Muscle of leg (tissue), 11 donors: ENCODE measurements around the gene ANKRD35. TPM values are rescaled to one million over a fixed set of nuclear protein-coding genes. Genes with fewer than 3 reads are reported as not detected.
A peak's percentile ranks its signal among the peaks of the same experiment; 100 is the strongest.

Experiments used
- DNase-seq: peaks from one replicate; pipeline ENCODE4 v3.0.0; 2013
- H3K27ac ChIP-seq: one replicate; pipeline ENCODE4 v1.5.1; 2013; ENCODE audit warnings: mild to moderate bottlenecking, low read length, control low read depth
- H3K27me3 ChIP-seq: one replicate; pipeline ENCODE4 v1.6.1; 2013; ENCODE audit warnings: low read length; ENCODE audit not compliant: control insufficient read depth, insufficient read depth
- H3K36me3 ChIP-seq: one replicate; pipeline ENCODE4 v1.6.1; 2013; ENCODE audit warnings: low read length; ENCODE audit not compliant: control insufficient read depth, insufficient read depth
- H3K4me1 ChIP-seq: one replicate; pipeline ENCODE4 v1.6.1; 2013; ENCODE audit warnings: low read length; ENCODE audit not compliant: control insufficient read depth, insufficient read depth
- H3K4me3 ChIP-seq: one replicate; pipeline ENCODE4 v1.5.1; 2013; ENCODE audit warnings: low read length, control low read depth
- H3K9me3 ChIP-seq: replicated peaks from 2 replicates; pipeline ENCODE4 v1.6.1; 2013; ENCODE audit warnings: low read depth, low read length; ENCODE audit not compliant: control insufficient read depth
- WGBS: methylation state at CpG from one replicate; pipeline ENCODE4 v1.1.5; 2013; ENCODE audit warnings: missing lambda C conversion rate; ENCODE audit not compliant: insufficient coverage; 5-methylcytosine and 5-hydroxymethylcytosine counted together
- polyA plus RNA-seq, 8 donors: library from polyadenylated mRNA; unstranded; fragments of 120-200 nt; gene quantifications; one replicate each; pipeline versions ENCODE4 v1.2.1 to v1.2.3, GENCODE V29; 2013; ENCODE audit warnings: inconsistent platforms in 1 of 8, low replicate concordance in 1 of 8; ENCODE audit not compliant: insufficient read length in 8 of 8, insufficient read depth in 1 of 8
- total RNA-seq: library from RNA; stranded (reverse); fragments of 120-200 nt; gene quantifications from one replicate; pipeline ENCODE4 v1.2.4, GENCODE V29; 2013

Gene ANKRD35
- total and polyA plus RNA-seq, 9 donors, result 2.2 to 4.8 (median 3.0) TPM

- Histone ChIP-seq H3K4me3 (peak within 1 kb of the TSS; percentile 71), H3K4me1 (peaks cover 19% of the 10 kb centered on the region), H3K36me3 (peaks cover 21% of the 10 kb centered on the region), H3K9me3 (no peaks in the 10 kb centered on the region), H3K27ac (peak within 1 kb of the TSS; percentile 95), H3K27me3 (no peaks in the 10 kb centered on the region)
- DNase-seq, result peak; percentile 96
- WGBS, result under 1% methylated on average over 43 of the region's 51 CpGs
Observed at GRCh38 chr1:145918144-145918991, 32.7 kb upstream of the ANKRD35 start, which contains the start of gene PEX11B. Gene PEX11B, minus strand, starts transcription at chr1:145918717. Its CDS starts 29 bp downstream, at chr1:145918688.

GRCh38 chr1:145917595-145917994 is 31.9 kb upstream of the ANKRD35 start:
- Histone ChIP-seq H3K27me3 (no peaks in the 10 kb centered on the region), H3K36me3 (peaks cover 16% of the 10 kb centered on the region), H3K4me3 (peak overlapping the region; percentile 71), H3K9me3 (no peaks in the 10 kb centered on the region), H3K4me1 (peaks cover 19% of the 10 kb centered on the region), H3K27ac (no peak overlapping the region)
- DNase-seq, result no peak
- WGBS, result 64% methylated on average over 2 of the region's 5 CpGs

GRCh38 chr1:145916745-145917144 is 31.1 kb upstream of the ANKRD35 start:
- no peak overlapping the region for H3K4me3 ChIP-seq
- no peaks in the 10 kb centered on the region for H3K9me3 ChIP-seq
- H3K27me3 ChIP-seq, result no peaks in the 10 kb centered on the region
- no peak for DNase-seq
- H3K36me3 ChIP-seq, result peaks cover 22% of the 10 kb centered on the region
- H3K27ac ChIP-seq, result no peak overlapping the region
- WGBS, result 80% methylated on average over 5 of the region's 5 CpGs
- peaks cover 19% of the 10 kb centered on the region for H3K4me1 ChIP-seq

GRCh38 chr1:145912128-145912641 is 26.5 kb upstream of the ANKRD35 start:
- H3K4me3 ChIP-seq, result no peak overlapping the region
- H3K9me3 ChIP-seq, result no peaks in the 10 kb centered on the region
- H3K4me1 ChIP-seq, result peaks cover 7% of the 10 kb centered on the region
- H3K36me3 ChIP-seq, result peaks cover 30% of the 10 kb centered on the region
- no peak for DNase-seq
- no peaks in the 10 kb centered on the region for H3K27me3 ChIP-seq
- H3K27ac ChIP-seq, result no peak overlapping the region
- WGBS, result 85% methylated on average over 4 of the region's 11 CpGs

- H3K9me3 ChIP-seq, result no peaks in the 10 kb centered on the region
- peaks cover 9% of the 10 kb centered on the region for H3K4me1 ChIP-seq
- peaks cover 17% of the 10 kb centered on the region for H3K36me3 ChIP-seq
- no peak overlapping the region for H3K4me3 ChIP-seq
- no peaks in the 10 kb centered on the region for H3K27me3 ChIP-seq
- DNase-seq, result no peak
- WGBS, result no CpG with 5 or more reads among the region's 1 CpG
- no peak overlapping the region for H3K27ac ChIP-seq
Observed at GRCh38 chr1:145908653-145909052, 23.0 kb upstream of the ANKRD35 start.

GRCh38 chr1:145906954-145907753 is 21.5 kb upstream of the ANKRD35 start:
- H3K36me3 ChIP-seq, result peaks cover 12% of the 10 kb centered on the region

GRCh38 chr1:145901312-145902021 is 15.8 kb upstream of the ANKRD35 start:
- Histone ChIP-seq H3K36me3 (no peaks in the 10 kb centered on the region), H3K9me3 (no peaks in the 10 kb centered on the region), H3K27me3 (no peaks in the 10 kb centered on the region), H3K4me1 (no peaks in the 10 kb centered on the region), H3K4me3 (no peak overlapping the region), H3K27ac (no peak overlapping the region)
- no peak for DNase-seq
- WGBS, result 77% methylated on average over 10 of the region's 12 CpGs

More at GRCh38 chr1:145906954-145907753, 21.5 kb upstream of the ANKRD35 start:
- Histone ChIP-seq H3K4me1 (peaks cover 9% of the 10 kb centered on the region), H3K27ac (peak overlapping the region; percentile 71), H3K4me3 (no peak overlapping the region), H3K9me3 (no peaks in the 10 kb centered on the region), H3K27me3 (no peaks in the 10 kb centered on the region)
- 60% methylated on average over 1 of the region's 10 CpGs for WGBS
- peak; percentile 90 for DNase-seq

GRCh38 chr1:145898756-145899155 is 13.1 kb upstream of the ANKRD35 start:
- 75% methylated on average over 5 of the region's 5 CpGs for WGBS
- H3K27ac ChIP-seq, result no peak overlapping the region
- no peaks in the 10 kb centered on the region for H3K9me3 ChIP-seq
- no peak for DNase-seq
- H3K27me3 ChIP-seq, result no peaks in the 10 kb centered on the region
- no peaks in the 10 kb centered on the region for H3K4me1 ChIP-seq
- H3K4me3 ChIP-seq, result no peak overlapping the region
- H3K36me3 ChIP-seq, result no peaks in the 10 kb centered on the region

GRCh38 chr1:145897969-145898368 is 12.3 kb upstream of the ANKRD35 start:
- H3K27ac ChIP-seq, result no peak overlapping the region
- no peak overlapping the region for H3K4me3 ChIP-seq
- WGBS, result 88% methylated on average over 1 of the region's 1 CpG
- H3K4me1 ChIP-seq, result peaks cover 2% of the 10 kb centered on the region
- DNase-seq, result no peak
- no peaks in the 10 kb centered on the region for H3K36me3 ChIP-seq
- no peaks in the 10 kb centered on the region for H3K27me3 ChIP-seq
- H3K9me3 ChIP-seq, result no peaks in the 10 kb centered on the region
